ENCODE data around the gene HHAT.

HHAT gene

GRCh38 chr1:210332233-210332632 is 3.5 kb downstream of the HHAT start:
- no peak overlapping the region for H3K27ac ChIP-seq
- TF ChIP-seq ZFX (IDR thresholded peaks at IDR 0.05) (no peak), CTCF (conservative IDR thresholded peaks at IDR 0.05) (no peak)

- no peak for TF ChIP-seq ZFX (IDR thresholded peaks at IDR 0.05)
- TF ChIP-seq CTCF (conservative IDR thresholded peaks at IDR 0.05) = no peak
Measured at GRCh38 chr1:210332719-210333398, 4.2 kb downstream of the HHAT start.

GRCh38 chr1:210335001-210335400 is 6.3 kb downstream of the HHAT start:
- no peak overlapping the region for H3K27ac ChIP-seq
- no peak for TF ChIP-seq ZFX (IDR thresholded peaks at IDR 0.05)
- TF ChIP-seq CTCF (conservative IDR thresholded peaks at IDR 0.05) = no peak

More at GRCh38 chr1:210332719-210333398, 4.2 kb downstream of the HHAT start:
- H3K27ac ChIP-seq = no peak overlapping the region

GRCh38 chr1:210336362-210336761 is 7.7 kb downstream of the HHAT start:
- no peak for TF ChIP-seq CTCF (conservative IDR thresholded peaks at IDR 0.05)
- TF ChIP-seq ZFX (IDR thresholded peaks at IDR 0.05) = no peak
- no peak overlapping the region for H3K27ac ChIP-seq

GRCh38 chr1:210339500-210339899 is 10.8 kb downstream of the HHAT start:
- no peak for TF ChIP-seq ZFX (IDR thresholded peaks at IDR 0.05)
- no peak for TF ChIP-seq CTCF (conservative IDR thresholded peaks at IDR 0.05)
- H3K27ac ChIP-seq = no peak overlapping the region

- TF ChIP-seq CTCF (conservative IDR thresholded peaks at IDR 0.05) (no peak), ZFX (IDR thresholded peaks at IDR 0.05) (no peak)
- H3K27ac ChIP-seq = no peak overlapping the region
Measured at GRCh38 chr1:210340311-210340710, 11.6 kb downstream of the HHAT start.

GRCh38 chr1:210340841-210341240 is 12.1 kb downstream of the HHAT start:
- no peak for TF ChIP-seq CTCF (conservative IDR thresholded peaks at IDR 0.05)
- no peak for TF ChIP-seq ZFX (IDR thresholded peaks at IDR 0.05)
- no peak overlapping the region for H3K27ac ChIP-seq
